ENCODE measurements around the gene RNF5. TPM values are rescaled to one million over a fixed set of nuclear protein-coding genes. Genes with fewer than 3 reads are reported as not detected.

The RNF5 gene
- total and polyA plus RNA-seq, 2 of the 4 experiments (the other 2 are of a cell fraction): 18.8 to 41.4 TPM

- Histone ChIP-seq H3K56ac (ENCODE audit: extremely low read depth, insufficient read depth, low read length) (no peak overlapping the region), H4K5ac (ENCODE audit: low read depth, low read length) (no peak overlapping the region), H3K27me3 (ENCODE audit: control insufficient read depth, insufficient read depth, low read length) (peaks cover 27% of the 10 kb centered on the region), H3K9ac (ENCODE audit: low read depth, low read length) (0 out of 2 replicates have a peak overlapping the region, but pooled peaks have one; percentile 17), H3K9me3 (ENCODE audit: control insufficient read depth, insufficient read depth, low read length) (peaks cover 2% of the 10 kb centered on the region; the same call in 1 of the 2 replicates), H2BK15ac (ENCODE audit: low read depth, low read length) (no peak overlapping the region; the same call in 2 of the 3 replicates), H3K18ac (ENCODE audit: low read depth, low read length) (no peak overlapping the region), H3K4me2 (ENCODE audit: low read depth, low read length) (no peak overlapping the region), H3K23ac (ENCODE audit: low read depth, low read length) (no peak overlapping the region), H2BK5ac (ENCODE audit: low read depth, low read length, poor library complexity, severe bottlenecking) (no peak overlapping the region), H3K79me1 (ENCODE audit: low read depth in 1 of 2, low read length in 2 of 2) (no peaks in the 10 kb centered on the region), H3K4me3 (ENCODE audit: insufficient read depth, low read depth, low read length) (no peak overlapping the region), H3K36me3 (ENCODE audit: control insufficient read depth, insufficient read depth, low read length) (peaks cover 2% of the 10 kb centered on the region; the same call in 1 of the 2 replicates), H4K91ac (ENCODE audit: insufficient read depth, low read depth, low read length) (no peak overlapping the region), H2AK5ac (ENCODE audit: low read depth, low read length) (no peak overlapping the region), H3K4me1 (ENCODE audit: control insufficient read depth, insufficient read depth, low read length) (peaks cover 4% of the 10 kb centered on the region; the same call in 1 of the 2 replicates), H2AK9ac (replicated peaks; ENCODE audit: low read depth, low read length, poor library complexity) (no peak overlapping the region), H3K4ac (ENCODE audit: low read depth, low read length) (no peak overlapping the region), H3K14ac (replicated peaks; ENCODE audit: low read depth, low read length) (no peak overlapping the region), H2BK120ac (ENCODE audit: low read depth, low read length) (no peak overlapping the region), H4K8ac (ENCODE audit: low read depth in 2 of 2, low read length in 2 of 2) (no peak overlapping the region), H2BK20ac (ENCODE audit: low read depth, low read length) (peak overlapping the region; percentile 4; the same call in 1 of the 2 replicates), H4K20me1 (ENCODE audit: insufficient read depth, low read length) (no peaks in the 10 kb centered on the region), H3K27ac (ENCODE audit: insufficient read depth, low read length) (no peak overlapping the region), H2AFZ (replicated peaks; ENCODE audit: low read length, poor library complexity) (no peak overlapping the region), H3K9me1 (ENCODE audit: insufficient read depth, low read length) (0 out of 2 replicates have a peak, but pooled peaks cover 3% of the 10 kb centered on the region)
- TF ChIP-seq CEBPB (IDR thresholded peaks at IDR 0.05; ENCODE audit: low read depth, low read length): peak; percentile 54; the same call in 1 of the 2 replicates
- no peak for TF ChIP-seq USF2 (IDR thresholded peaks at IDR 0.05; ENCODE audit: low read depth, low read length)
- no peak for ATAC-seq (ENCODE audit: low read depth)
- WGBS, 2 experiments (ENCODE audit: extremely low coverage in 2 of 2, insufficient read length in 1 of 2): no CpG with 5 or more reads among the region's 1 CpG
- no peak for DNase-seq
- no TSS peak for BruUV-seq (replicated peaks)
- CTCF ChIA-PET: interaction anchor here (0.9 kb wide), 2 partner anchors 10 kb away, joined by 3 to 4 read pairs; no protein-coding TSS in a partner anchor
- intact Hi-C loops (cut with micrococcal nuclease): no loop called here
- dilution Hi-C loops (cut with HindIII; ENCODE audit: low sequenced_read_pairs, unreplicated experiment): no loop called here
- POLR2A ChIA-PET (ENCODE audit: unreplicated experiment): no interaction called here
- in situ Hi-C loops (cut with MboI; ENCODE audit: low sequenced_read_pairs): no loop called here
These were observed 31.9 kb upstream of the RNF5 start for GRCh38 chr6:32146287-32146686.

Measured in IMR-90 (cell line).